Smooth muscle cell (in vitro differentiated cells): ENCODE results near the gene PGLYRP2. TPM values are rescaled to one million over a fixed set of nuclear protein-coding genes. Genes with fewer than 3 reads are reported as not detected.

Experiments used
- DNase-seq: peaks from one replicate; lab custom pipeline; 2025; ENCODE audit not compliant: unreplicated experiment; lab: John Stamatoyannopoulos, UW
- H2AFZ ChIP-seq: fragments of 200-600 bp; sonication (generic); 2 replicates; pipeline ENCODE4 v1.6.0; 2016; ENCODE audit warnings: antibody characterized with exemption, low read depth, mild to moderate bottlenecking
- H3F3A ChIP-seq: fragments of 200-600 bp; sonication (generic); 2 replicates; pipeline ENCODE4 v1.6.0; 2017; ENCODE audit warnings: antibody characterized with exemption, low read depth
- H3K27ac ChIP-seq: fragments of 200-600 bp; sonication (generic); 2 replicates; pipeline ENCODE4 v1.5.1; 2016; ENCODE audit warnings: low read depth, mild to moderate bottlenecking
- H3K27me3 ChIP-seq: fragments of 200-600 bp; sonication (generic); 2 replicates; pipeline ENCODE4 v1.6.1; 2016; ENCODE audit warnings: low read depth, mild to moderate bottlenecking
- H3K36me3 ChIP-seq: fragments of 200-600 bp; sonication (generic); 2 replicates; pipeline ENCODE4 v1.5.1; 2016; ENCODE audit warnings: low read depth
- H3K4me1 ChIP-seq: fragments of 200-600 bp; sonication (generic); 2 replicates; pipeline ENCODE4 v1.5.1; 2016; ENCODE audit warnings: low read depth
- H3K4me2 ChIP-seq: fragments of 200-600 bp; sonication (generic); 2 replicates; pipeline ENCODE4 v1.6.0; 2016; ENCODE audit warnings: mild to moderate bottlenecking
- H3K4me3 ChIP-seq: fragments of 200-600 bp; sonication (generic); 2 replicates; pipeline ENCODE4 v1.5.1; 2016; ENCODE audit warnings: mild to moderate bottlenecking
- H3K79me2 ChIP-seq: fragments of 200-600 bp; sonication (generic); 2 replicates; pipeline ENCODE4 v1.6.0; 2016; ENCODE audit warnings: low read depth, mild to moderate bottlenecking
- H3K9ac ChIP-seq: fragments of 200-600 bp; sonication (generic); 2 replicates; pipeline ENCODE4 v1.6.0; 2016; ENCODE audit warnings: low read depth
- H3K9me3 ChIP-seq: fragments of 200-600 bp; sonication (generic); replicated peaks from 2 replicates; pipeline ENCODE4 v1.5.1; 2016; ENCODE audit warnings: low read depth
- H4K20me1 ChIP-seq: fragments of 200-600 bp; sonication (generic); 2 replicates; pipeline ENCODE4 v1.6.0; 2016; ENCODE audit warnings: low read depth
- WGBS: methylation state at CpG from one replicate; pipeline ENCODE4 v1.1.7; 2016; ENCODE audit warnings: low lambda C conversion rate; 5-methylcytosine and 5-hydroxymethylcytosine counted together
- polyA plus RNA-seq: library from polyadenylated mRNA; unstranded; fragments of >200 nt; fragmentation: Nextera tagmentation; extraction: Ambion mirVana; gene quantifications from 2 replicates; pipeline ENCODE4 v1.2.1, GENCODE V29; 2016
- total RNA-seq: library from RNA; depleted of rRNA; stranded (reverse); fragments of >200 nt; gene quantifications from 2 replicates; pipeline ENCODE4 v1.2.3, GENCODE V29; 2014
- TF ChIP-seq, protein P1 (sequence below): fragments of 200-600 bp; sonication (generic); IDR thresholded peaks from 2 replicates; pipeline ENCODE4 v1.5.1; 2017; ENCODE audit warnings: borderline replicate concordance, mild to moderate bottlenecking, antibody characterized with exemption; ENCODE audit not compliant: insufficient read depth, poor library complexity, severe bottlenecking

PGLYRP2 gene
- total and polyA plus RNA-seq, 2 experiments from 2014 or later: not detected

DNA sequence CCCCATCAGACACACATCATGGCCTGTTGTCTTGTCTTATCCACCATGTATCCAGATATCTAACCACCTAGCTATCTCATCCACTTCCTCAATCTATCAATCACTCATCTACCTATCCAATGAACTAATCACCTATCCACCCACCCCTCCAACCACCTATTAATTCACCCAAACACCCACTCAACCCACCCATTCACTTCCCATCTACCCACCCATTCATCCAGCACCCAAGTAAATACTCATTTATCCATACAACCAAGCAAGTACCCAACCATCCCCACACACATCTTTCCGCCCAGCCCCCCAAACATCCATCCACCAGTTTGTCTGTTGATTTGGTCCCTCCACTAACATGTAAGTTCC lies 28.8 kb downstream of the PGLYRP2 start:
- no peak overlapping the region for H3K9ac ChIP-seq
- TF ChIP-seq, protein P1, sequence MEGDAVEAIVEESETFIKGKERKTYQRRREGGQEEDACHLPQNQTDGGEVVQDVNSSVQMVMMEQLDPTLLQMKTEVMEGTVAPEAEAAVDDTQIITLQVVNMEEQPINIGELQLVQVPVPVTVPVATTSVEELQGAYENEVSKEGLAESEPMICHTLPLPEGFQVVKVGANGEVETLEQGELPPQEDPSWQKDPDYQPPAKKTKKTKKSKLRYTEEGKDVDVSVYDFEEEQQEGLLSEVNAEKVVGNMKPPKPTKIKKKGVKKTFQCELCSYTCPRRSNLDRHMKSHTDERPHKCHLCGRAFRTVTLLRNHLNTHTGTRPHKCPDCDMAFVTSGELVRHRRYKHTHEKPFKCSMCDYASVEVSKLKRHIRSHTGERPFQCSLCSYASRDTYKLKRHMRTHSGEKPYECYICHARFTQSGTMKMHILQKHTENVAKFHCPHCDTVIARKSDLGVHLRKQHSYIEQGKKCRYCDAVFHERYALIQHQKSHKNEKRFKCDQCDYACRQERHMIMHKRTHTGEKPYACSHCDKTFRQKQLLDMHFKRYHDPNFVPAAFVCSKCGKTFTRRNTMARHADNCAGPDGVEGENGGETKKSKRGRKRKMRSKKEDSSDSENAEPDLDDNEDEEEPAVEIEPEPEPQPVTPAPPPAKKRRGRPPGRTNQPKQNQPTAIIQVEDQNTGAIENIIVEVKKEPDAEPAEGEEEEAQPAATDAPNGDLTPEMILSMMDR: no peak
- no peaks in the 10 kb centered on the region for H3K4me1 ChIP-seq
- DNase-seq: no peak
- no peaks in the 10 kb centered on the region for H3K9me3 ChIP-seq
- H3K36me3 ChIP-seq: no peaks in the 10 kb centered on the region
- peak overlapping the region; percentile 19 for H3K27ac ChIP-seq
- H3K79me2 ChIP-seq: no peaks in the 10 kb centered on the region
- H3F3A ChIP-seq: peaks cover 15% of the 10 kb centered on the region
- peaks cover 21% of the 10 kb centered on the region for H3K27me3 ChIP-seq
- 86% methylated on average over 1 of the region's 1 CpG for WGBS
- peak overlapping the region; percentile 90 for H2AFZ ChIP-seq
- no peaks in the 10 kb centered on the region for H4K20me1 ChIP-seq
- H3K4me2 ChIP-seq: no peak overlapping the region
- H3K4me3 ChIP-seq: no peak overlapping the region

DNA sequence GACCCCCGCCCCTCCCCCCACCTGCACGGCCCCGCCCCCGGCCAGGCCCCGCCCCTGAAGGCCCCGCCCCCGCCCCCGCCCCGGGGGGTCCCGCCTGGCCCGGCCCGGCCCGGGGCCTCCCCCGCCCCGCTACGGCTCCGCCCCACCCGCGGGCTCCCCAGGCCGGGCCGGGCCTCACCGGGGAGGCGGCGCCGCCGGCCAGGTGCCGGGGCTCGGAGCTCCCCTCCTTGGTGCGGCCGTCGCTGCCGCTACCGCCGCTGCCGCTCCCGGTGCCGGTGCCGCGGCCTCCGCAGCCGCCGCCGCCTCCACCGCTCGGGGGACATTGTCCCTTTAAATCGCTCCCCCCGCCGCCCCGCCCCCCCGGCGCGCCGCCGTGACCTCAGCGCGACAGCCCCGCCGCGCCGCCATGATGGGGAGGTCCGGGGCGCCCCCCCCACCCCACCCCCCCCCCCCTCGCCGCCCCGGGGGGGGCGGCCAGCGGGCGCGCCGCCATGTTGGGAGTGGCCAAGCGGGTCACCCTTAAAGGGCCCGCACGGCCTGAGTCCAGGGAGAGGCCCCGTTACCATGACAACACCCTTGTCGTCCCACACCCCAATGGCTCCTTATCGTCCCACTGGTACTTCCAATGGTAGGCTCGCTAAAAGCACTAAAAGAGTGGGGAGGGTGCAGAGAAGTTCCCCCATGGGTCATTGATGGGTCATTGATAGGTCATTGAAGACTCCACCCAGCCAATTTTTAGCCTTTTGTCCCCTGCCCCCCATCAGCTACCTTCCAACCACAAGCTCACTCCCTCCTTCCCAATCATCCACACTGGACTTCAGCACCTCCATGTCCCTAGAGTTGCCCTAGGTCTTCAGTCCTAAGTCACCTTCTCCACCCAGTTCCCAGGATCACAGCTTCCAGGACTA lies 29.4 kb downstream of the PGLYRP2 start, which contains the start of gene WIZ:
Gene WIZ (minus strand): TSS at position 337 of the 908 bp plus-strand sequence. CDS start 1,649 bp downstream, outside the sequence.
- TF ChIP-seq, protein P1: no peak
- Histone ChIP-seq H3K4me3 (peak within 1 kb of the TSS; percentile 65), H3K9ac (no peak within 1 kb of the TSS), H4K20me1 (no peaks in the 10 kb centered on the region), H3K4me2 (peak within 1 kb of the TSS; percentile 98), H3K27me3 (peaks cover 14% of the 10 kb centered on the region), H2AFZ (peak within 1 kb of the TSS; percentile 90), H3K79me2 (no peaks in the 10 kb centered on the region), H3F3A (peaks cover 15% of the 10 kb centered on the region), H3K36me3 (no peaks in the 10 kb centered on the region), H3K4me1 (no peaks in the 10 kb centered on the region), H3K9me3 (no peaks in the 10 kb centered on the region), H3K27ac (peak within 1 kb of the TSS; percentile 19)
- 1% methylated on average over 11 of the region's 77 CpGs for WGBS
- peak; percentile 72 for DNase-seq

DNA sequence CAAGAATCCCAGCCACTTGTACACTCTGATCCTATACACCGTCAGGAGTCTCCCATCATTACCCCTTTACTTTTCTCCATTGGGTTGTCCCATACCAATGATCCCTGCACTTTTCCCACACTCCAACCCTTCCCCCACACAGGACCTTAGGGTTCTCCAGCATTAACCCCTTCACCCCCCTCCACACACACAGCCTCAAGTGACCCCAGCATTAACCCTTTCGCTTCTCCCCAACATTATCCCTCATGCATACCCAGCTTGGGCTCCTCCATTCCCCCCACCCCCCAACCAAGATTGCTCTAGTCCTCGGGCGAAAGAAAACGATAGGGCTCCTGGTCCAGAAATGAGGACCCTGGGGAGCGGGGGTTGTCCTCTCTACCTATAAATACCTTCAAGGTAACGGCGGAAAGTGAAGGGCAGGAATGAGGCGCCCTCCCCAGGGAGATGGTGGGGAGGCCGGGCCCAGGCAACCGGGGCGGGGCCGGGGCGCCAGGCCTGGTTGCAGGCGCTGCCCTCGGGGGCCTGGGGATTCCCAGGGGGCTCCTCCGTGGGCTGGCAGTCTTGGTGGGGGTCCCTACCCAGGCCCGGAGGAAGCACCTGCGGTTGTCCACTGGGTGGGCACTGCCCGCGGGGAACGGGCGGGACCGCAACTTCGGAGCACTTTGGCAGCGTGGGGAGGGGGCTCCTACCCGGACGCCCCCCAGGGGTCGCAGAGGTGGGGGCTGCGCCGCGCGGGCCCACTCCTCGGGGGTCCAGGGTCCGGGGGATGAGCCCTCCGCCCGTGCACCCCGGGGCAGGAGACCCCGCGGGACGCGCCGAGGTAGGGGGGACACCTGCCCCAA lies 30.3 kb downstream of the PGLYRP2 start:
- H3K9ac ChIP-seq: no peak overlapping the region
- peak overlapping the region; percentile 90 for H2AFZ ChIP-seq
- DNase-seq: no peak
- no peaks in the 10 kb centered on the region for H4K20me1 ChIP-seq
- no peaks in the 10 kb centered on the region for H3K36me3 ChIP-seq
- no peaks in the 10 kb centered on the region for H3K79me2 ChIP-seq
- peak overlapping the region; percentile 98 for H3K4me2 ChIP-seq
- H3K4me3 ChIP-seq: peak overlapping the region; percentile 65
- H3K4me1 ChIP-seq: no peaks in the 10 kb centered on the region
- H3K9me3 ChIP-seq: no peaks in the 10 kb centered on the region
- H3K27ac ChIP-seq: no peak overlapping the region
- peaks cover 6% of the 10 kb centered on the region for H3K27me3 ChIP-seq
- TF ChIP-seq, protein P1: no peak
- peaks cover 15% of the 10 kb centered on the region for H3F3A ChIP-seq
- 9% methylated on average over 25 of the region's 43 CpGs for WGBS
